ENCODE measurements around the gene MAP2K5.

- no peak for TF ChIP-seq ZNF362 (tag by site-specific recombination; IDR thresholded peaks at IDR 0.05)
- no peak for TF ChIP-seq ZNF274 (IDR thresholded peaks at IDR 0.05; ENCODE audit: low read length)
- TF ChIP-seq ZNF274 (tag by site-specific recombination; IDR thresholded peaks at IDR 0.05; ENCODE audit: borderline replicate concordance), result no peak
- no peak for TF ChIP-seq ZEB2 (tag by site-specific recombination; IDR thresholded peaks at IDR 0.05)
- no peak for TF ChIP-seq PATZ1 (tag by site-specific recombination; IDR thresholded peaks at IDR 0.05)
- no peak for TF ChIP-seq ZNF10 (tag by site-specific recombination; IDR thresholded peaks at IDR 0.05)
Measured at GRCh38 chr15:67820122-67820991, 277.9 kb downstream of the MAP2K5 start.
